HCT116 (cell line): ENCODE results near the gene GRM1. TPM values are rescaled to one million over a fixed set of nuclear protein-coding genes. Genes with fewer than 3 reads are reported as not detected.

Experiments
- ATAC-seq: fragments of 200-7000 bp; cut with Tn5 transposase; 2 replicates; pipeline ENCODE4 v1.9.1; 2020; ENCODE audit warnings: mild to moderate bottlenecking, moderate library complexity
- BruUV-seq: library from RNA; stranded (reverse); fragments of 400-500 nt; replicated peaks from 2 replicates; lab custom pipeline; 2021; lab: Mats Ljungman, UMichigan
- CTCF ChIA-PET: fragments of 300-600 bp; sonication (Branson Sonifier 250); formaldehyde crosslinking; loops from one replicate; lab custom pipeline; 2021; ENCODE audit warnings: antibody characterized with exemption; lab: Charles Lee
- POLR2A ChIA-PET: fragments of 300-600, 350-600 bp; sonication (Branson Sonifier 250); formaldehyde crosslinking; loops from one replicate; lab custom pipeline; 2021; ENCODE audit warnings: antibody characterized with exemption; lab: Charles Lee
- RAD21 ChIA-PET, 2 experiments: fragments of 300-600 bp; sonication (Branson Sonifier 250); formaldehyde crosslinking; loops; one replicate each; lab custom pipeline; 2023; ENCODE audit warnings: low total read pairs in 2 of 2; ENCODE audit not compliant: uncharacterized antibody in 2 of 2, unreplicated experiment in 2 of 2, low non-redundant PET in 1 of 2; lab: Charles Lee
- DNase-seq: peaks from one replicate; pipeline ENCODE4 v3.0.0-alpha.2; 2010; ENCODE audit warnings: low read depth, low spot score
- H2AFZ ChIP-seq: fragments of 200-600 bp; shearing (Covaris generic), sonication (generic); 2 replicates; pipeline ENCODE4 v1.6.1; 2017; ENCODE audit warnings: low read depth, mixed run types, mixed read lengths, antibody characterized with exemption, low read length; ENCODE audit not compliant: poor library complexity, severe bottlenecking
- H3K27ac ChIP-seq: 2 replicates; pipeline ENCODE4 v1.5.1; 2012; ENCODE audit warnings: low read depth, low read length
- H3K27me3 ChIP-seq: fragments of 200-600 bp; sonication (generic); 2 replicates; pipeline ENCODE4 v1.6.1; 2016; ENCODE audit warnings: mixed run types, low read length, mixed read lengths; ENCODE audit not compliant: insufficient read depth
- H3K36me3 ChIP-seq, 2 experiments: fragments of 200-500 bp in 1 of 2; fragments of 200-600 bp in 1 of 2; sonication (Bioruptor generic) in 1 of 2; sonication (generic) in 1 of 2; 2 replicates each; pipeline versions ENCODE4 v1.5.1 to v1.6.1; 2014 to 2016; ENCODE audit warnings: low read length in 2 of 2, inconsistent platforms in 1 of 2, mixed read lengths in 1 of 2, mixed run types in 1 of 2; ENCODE audit not compliant: insufficient read depth in 2 of 2, control insufficient read depth in 1 of 2
- H3K4me1 ChIP-seq, 2 experiments: fragments of 200-600 bp in 1 of 2; sonication (generic) in 1 of 2; 2 replicates each; pipeline versions ENCODE4 v1.5.1 to v1.6.1; 2012 to 2017; ENCODE audit warnings: low read length in 2 of 2, inconsistent platforms in 1 of 2, mild to moderate bottlenecking in 1 of 2, mixed read lengths in 1 of 2, mixed run types in 1 of 2, moderate library complexity in 1 of 2; ENCODE audit not compliant: insufficient read depth in 2 of 2, control insufficient read depth in 1 of 2
- H3K4me2 ChIP-seq: fragments of 200-600 bp; sonication (generic); 2 replicates; pipeline ENCODE4 v1.6.1; 2017; ENCODE audit warnings: mixed run types, low read length, mixed read lengths
- H3K4me3 ChIP-seq, 2 experiments: fragments of 200-600 bp in 1 of 2; sonication (generic) in 1 of 2; replicated peaks in 1 of 2; 2 replicates each; pipeline ENCODE4 v1.5.1; 2011 to 2016; ENCODE audit warnings: low read length in 2 of 2, control low read depth in 1 of 2, low read depth in 1 of 2, mild to moderate bottlenecking in 1 of 2, mixed read lengths in 1 of 2, mixed run types in 1 of 2
- H3K79me2 ChIP-seq: fragments of 200-600 bp; sonication (generic); 2 replicates; pipeline ENCODE4 v1.6.1; 2017; ENCODE audit warnings: mild to moderate bottlenecking, mixed run types, low read length, moderate library complexity, mixed read lengths; ENCODE audit not compliant: insufficient read depth
- H3K9ac ChIP-seq: fragments of 200-600 bp; sonication (generic); 2 replicates; pipeline ENCODE4 v1.6.1; 2016; ENCODE audit warnings: low read length, mixed read lengths
- H3K9me2 ChIP-seq: fragments of 200-600 bp; sonication (generic), shearing (Covaris generic); 2 replicates; pipeline ENCODE4 v1.6.1; 2017; ENCODE audit warnings: mixed run types, mild to moderate bottlenecking, moderate library complexity; ENCODE audit not compliant: insufficient read depth
- H3K9me3 ChIP-seq, 2 experiments: fragments of 200-500 bp in 1 of 2; fragments of 200-600 bp in 1 of 2; sonication (Bioruptor generic) in 1 of 2; sonication (generic) in 1 of 2; 2 replicates each; pipeline ENCODE4 v1.6.1; 2014 to 2017; ENCODE audit warnings: low read length in 2 of 2, mixed read lengths in 2 of 2, inconsistent platforms in 1 of 2, low read depth in 1 of 2, mild to moderate bottlenecking in 1 of 2, mixed run types in 1 of 2, moderate library complexity in 1 of 2; ENCODE audit not compliant: control insufficient read depth in 1 of 2, insufficient read depth in 1 of 2
- H4K20me1 ChIP-seq: fragments of 200-600 bp; sonication (generic), shearing (Covaris generic); 2 replicates; pipeline ENCODE4 v1.6.1; 2017; ENCODE audit warnings: mixed run types, mild to moderate bottlenecking, moderate library complexity; ENCODE audit not compliant: insufficient read depth
- CEBPB ChIP-seq: IDR thresholded peaks from 2 replicates; pipeline ENCODE4 v1.6.1; 2012; ENCODE audit warnings: low read depth
- POLR2AphosphoS5 ChIP-seq: IDR thresholded peaks from 2 replicates; pipeline ENCODE4 v1.6.1; 2011; ENCODE audit warnings: mild to moderate bottlenecking, low read depth, low read length, moderate library complexity
- SIN3A ChIP-seq: IDR thresholded peaks from 2 replicates; pipeline ENCODE4 v1.6.1; 2012; ENCODE audit warnings: low read depth
- SRF ChIP-seq: IDR thresholded peaks from 2 replicates; pipeline ENCODE4 v1.6.1; 2012; ENCODE audit warnings: low read depth
- ZFX ChIP-seq: fragments of 450-650 bp; IDR thresholded peaks from 2 replicates; pipeline ENCODE4 v1.6.1; 2017
- intact Hi-C: fragments of 100-400 bp; cut with micrococcal nuclease; formaldehyde crosslinking; loops from 2 replicates; pipeline ENCODE4 v1.10.0; 2022
- total RNA-seq: library from RNA; stranded (reverse); gene quantifications from one replicate; pipeline ENCODE4 v1.2.1, GENCODE V29; 2021; ENCODE audit not compliant: unreplicated experiment
- TF ChIP-seq, protein P1 (sequence below): IDR thresholded peaks from 2 replicates; pipeline ENCODE4 v1.6.1; 2012; ENCODE audit warnings: low read depth
- TF ChIP-seq, protein P2 (sequence below): IDR thresholded peaks from 2 replicates; pipeline ENCODE4 v1.6.1; 2011; ENCODE audit warnings: mild to moderate bottlenecking, low read length, moderate library complexity; ENCODE audit not compliant: insufficient replicate concordance; ENCODE audit errors: extremely low read depth

Gene GRM1
- total RNA-seq, 1 experiment from 2014 or later, result not detected

DNA sequence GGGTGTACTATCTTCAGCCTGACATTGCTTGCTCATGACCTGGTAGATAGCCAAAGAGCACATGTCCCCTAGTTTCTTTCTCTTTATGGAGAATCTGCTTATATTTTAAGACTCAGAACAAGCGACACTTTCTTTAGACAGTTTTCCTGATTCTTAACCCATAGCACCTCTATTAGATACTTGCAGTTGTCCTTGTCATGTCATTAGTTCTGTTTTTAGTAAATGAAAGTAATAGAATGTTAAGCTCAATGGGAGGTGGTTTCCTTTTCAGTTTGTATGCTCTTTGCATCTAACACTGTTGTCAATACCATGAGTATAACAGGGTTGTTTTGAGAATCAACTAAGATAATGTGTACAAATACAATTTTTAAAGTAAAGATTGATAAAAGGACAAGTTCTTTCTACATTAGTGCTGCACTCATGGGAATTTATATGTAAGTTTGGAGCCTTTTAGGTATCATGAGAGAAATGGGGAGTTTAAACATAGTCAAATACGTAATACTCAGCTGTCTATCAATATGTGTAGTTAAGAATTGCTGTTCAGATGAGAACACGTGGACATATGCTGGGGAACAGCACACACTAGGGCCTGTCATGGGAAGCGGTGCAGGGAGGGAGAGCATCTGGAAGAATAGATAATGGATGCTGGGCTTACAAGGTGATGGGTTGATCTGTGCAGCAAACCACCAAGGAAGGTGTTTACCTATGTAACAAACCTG is 124.3 kb downstream of the GRM1 start:
- H3K9ac ChIP-seq, result no peak overlapping the region
- BruUV-seq, result no TSS peak
- no peak overlapping the region for H3K27ac ChIP-seq
- ATAC-seq, result no peak
- H3K4me3 ChIP-seq, result no peak overlapping the region
- no peak overlapping the region for H3K4me2 ChIP-seq
- RAD21 ChIA-PET, result no interaction called here
- POLR2A ChIA-PET, result no interaction called here
- no peak for DNase-seq
- intact Hi-C loops, result no loop called here
- H3K79me2 ChIP-seq, result no peaks in the 10 kb centered on the region
- no peaks in the 10 kb centered on the region for H3K9me2 ChIP-seq
- H3K4me1 ChIP-seq, result no peaks in the 10 kb centered on the region
- CTCF ChIA-PET, result no interaction called here
- no peak for TF ChIP-seq CEBPB
- TF ChIP-seq ZFX, result no peak
- no peak for TF ChIP-seq SRF
- TF ChIP-seq, protein P1, sequence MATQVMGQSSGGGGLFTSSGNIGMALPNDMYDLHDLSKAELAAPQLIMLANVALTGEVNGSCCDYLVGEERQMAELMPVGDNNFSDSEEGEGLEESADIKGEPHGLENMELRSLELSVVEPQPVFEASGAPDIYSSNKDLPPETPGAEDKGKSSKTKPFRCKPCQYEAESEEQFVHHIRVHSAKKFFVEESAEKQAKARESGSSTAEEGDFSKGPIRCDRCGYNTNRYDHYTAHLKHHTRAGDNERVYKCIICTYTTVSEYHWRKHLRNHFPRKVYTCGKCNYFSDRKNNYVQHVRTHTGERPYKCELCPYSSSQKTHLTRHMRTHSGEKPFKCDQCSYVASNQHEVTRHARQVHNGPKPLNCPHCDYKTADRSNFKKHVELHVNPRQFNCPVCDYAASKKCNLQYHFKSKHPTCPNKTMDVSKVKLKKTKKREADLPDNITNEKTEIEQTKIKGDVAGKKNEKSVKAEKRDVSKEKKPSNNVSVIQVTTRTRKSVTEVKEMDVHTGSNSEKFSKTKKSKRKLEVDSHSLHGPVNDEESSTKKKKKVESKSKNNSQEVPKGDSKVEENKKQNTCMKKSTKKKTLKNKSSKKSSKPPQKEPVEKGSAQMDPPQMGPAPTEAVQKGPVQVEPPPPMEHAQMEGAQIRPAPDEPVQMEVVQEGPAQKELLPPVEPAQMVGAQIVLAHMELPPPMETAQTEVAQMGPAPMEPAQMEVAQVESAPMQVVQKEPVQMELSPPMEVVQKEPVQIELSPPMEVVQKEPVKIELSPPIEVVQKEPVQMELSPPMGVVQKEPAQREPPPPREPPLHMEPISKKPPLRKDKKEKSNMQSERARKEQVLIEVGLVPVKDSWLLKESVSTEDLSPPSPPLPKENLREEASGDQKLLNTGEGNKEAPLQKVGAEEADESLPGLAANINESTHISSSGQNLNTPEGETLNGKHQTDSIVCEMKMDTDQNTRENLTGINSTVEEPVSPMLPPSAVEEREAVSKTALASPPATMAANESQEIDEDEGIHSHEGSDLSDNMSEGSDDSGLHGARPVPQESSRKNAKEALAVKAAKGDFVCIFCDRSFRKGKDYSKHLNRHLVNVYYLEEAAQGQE, result no peak
- TF ChIP-seq SIN3A, result no peak
- TF ChIP-seq, protein P2, sequence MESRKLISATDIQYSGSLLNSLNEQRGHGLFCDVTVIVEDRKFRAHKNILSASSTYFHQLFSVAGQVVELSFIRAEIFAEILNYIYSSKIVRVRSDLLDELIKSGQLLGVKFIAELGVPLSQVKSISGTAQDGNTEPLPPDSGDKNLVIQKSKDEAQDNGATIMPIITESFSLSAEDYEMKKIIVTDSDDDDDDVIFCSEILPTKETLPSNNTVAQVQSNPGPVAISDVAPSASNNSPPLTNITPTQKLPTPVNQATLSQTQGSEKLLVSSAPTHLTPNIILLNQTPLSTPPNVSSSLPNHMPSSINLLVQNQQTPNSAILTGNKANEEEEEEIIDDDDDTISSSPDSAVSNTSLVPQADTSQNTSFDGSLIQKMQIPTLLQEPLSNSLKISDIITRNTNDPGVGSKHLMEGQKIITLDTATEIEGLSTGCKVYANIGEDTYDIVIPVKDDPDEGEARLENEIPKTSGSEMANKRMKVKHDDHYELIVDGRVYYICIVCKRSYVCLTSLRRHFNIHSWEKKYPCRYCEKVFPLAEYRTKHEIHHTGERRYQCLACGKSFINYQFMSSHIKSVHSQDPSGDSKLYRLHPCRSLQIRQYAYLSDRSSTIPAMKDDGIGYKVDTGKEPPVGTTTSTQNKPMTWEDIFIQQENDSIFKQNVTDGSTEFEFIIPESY, result no peak
- TF ChIP-seq POLR2AphosphoS5, result no peak
- no peaks in the 10 kb centered on the region for H3K36me3 ChIP-seq
- H3K27me3 ChIP-seq, result peaks cover 15% of the 10 kb centered on the region
- no peaks in the 10 kb centered on the region for H4K20me1 ChIP-seq
- no peaks in the 10 kb centered on the region for H3K9me3 ChIP-seq
- no peak overlapping the region for H2AFZ ChIP-seq
